Hepatocyte (in vitro differentiated cells): ENCODE data around the gene SLC20A1. TPM values are rescaled to one million over a fixed set of nuclear protein-coding genes. Genes with fewer than 3 reads are reported as not detected.

Experiments used
- DNase-seq: peaks from one replicate; pipeline ENCODE4 v3.0.0-alpha.2; 2016; ENCODE audit warnings: low spot score
- H2AFZ ChIP-seq: fragments of 200-600 bp; sonication (generic); 2 replicates; pipeline ENCODE4 v1.6.0; 2016; ENCODE audit warnings: antibody characterized with exemption, mild to moderate bottlenecking
- H3K27ac ChIP-seq: fragments of 200-600 bp; sonication (generic); 2 replicates; pipeline ENCODE4 v1.5.1; 2016; ENCODE audit warnings: mild to moderate bottlenecking
- H3K27me3 ChIP-seq: fragments of 200-600 bp; sonication (generic); 2 replicates; pipeline ENCODE4 v1.6.1; 2016
- H3K36me3 ChIP-seq: fragments of 200-600 bp; sonication (generic); replicated peaks from 2 replicates; pipeline ENCODE4 v1.5.1; 2016; ENCODE audit warnings: low read depth; ENCODE audit not compliant: insufficient read depth
- H3K4me1 ChIP-seq: fragments of 200-600 bp; sonication (generic); 2 replicates; pipeline ENCODE4 v1.5.1; 2016; ENCODE audit warnings: mild to moderate bottlenecking, moderate library complexity; ENCODE audit not compliant: insufficient read depth
- H3K4me2 ChIP-seq: fragments of 200-600 bp; sonication (generic); 2 replicates; pipeline ENCODE4 v1.6.0; 2016
- H3K4me3 ChIP-seq: fragments of 200-600 bp; sonication (generic); 2 replicates; pipeline ENCODE4 v1.5.1; 2016; ENCODE audit warnings: mild to moderate bottlenecking
- H3K79me2 ChIP-seq: fragments of 200-600 bp; sonication (generic); 2 replicates; pipeline ENCODE4 v1.6.0; 2017; ENCODE audit warnings: mild to moderate bottlenecking
- H3K9me2 ChIP-seq: fragments of 200-600 bp; sonication (generic); replicated peaks from 2 replicates; pipeline ENCODE4 v1.6.0; 2017; ENCODE audit warnings: mild to moderate bottlenecking; ENCODE audit not compliant: insufficient read depth
- H3K9me3 ChIP-seq: fragments of 200-600 bp; sonication (generic); 2 replicates; pipeline ENCODE4 v1.5.1; 2016; ENCODE audit warnings: low read depth, mild to moderate bottlenecking
- H4K20me1 ChIP-seq: fragments of 200-600 bp; sonication (generic); 2 replicates; pipeline ENCODE4 v1.6.0; 2016; ENCODE audit warnings: mild to moderate bottlenecking; ENCODE audit not compliant: insufficient read depth, poor library complexity, severe bottlenecking
- EZH2 ChIP-seq: fragments of 200-600 bp; sonication (generic); IDR thresholded peaks from 2 replicates; pipeline ENCODE4 v1.6.1; 2016; ENCODE audit warnings: antibody characterized with exemption, mild to moderate bottlenecking, borderline replicate concordance
- EZH2phosphoT487 ChIP-seq: fragments of 200-600 bp; sonication (generic); IDR thresholded peaks from one replicate; pipeline ENCODE4 v1.6.1; 2018; ENCODE audit warnings: antibody characterized with exemption, mild to moderate bottlenecking, low read depth, moderate library complexity; ENCODE audit not compliant: unreplicated experiment, severe bottlenecking
- WGBS: methylation state at CpG from one replicate; pipeline ENCODE4 v1.1.6; 2016; ENCODE audit warnings: low lambda C conversion rate; ENCODE audit errors: missing lambda C conversion rate; 5-methylcytosine and 5-hydroxymethylcytosine counted together
- polyA plus RNA-seq: library from polyadenylated mRNA; unstranded; fragments of >200 nt; fragmentation: Nextera tagmentation; extraction: Ambion mirVana; gene quantifications from 2 replicates; pipeline ENCODE4 v1.2.1, GENCODE V29; 2016
- total RNA-seq: library from RNA; depleted of rRNA; stranded (reverse); fragments of >200 nt; gene quantifications from 2 replicates; pipeline ENCODE4 v1.2.3, GENCODE V29; 2014
- TF ChIP-seq, protein P1 (sequence below): fragments of 200-600 bp; sonication (generic); IDR thresholded peaks from 2 replicates; pipeline ENCODE4 v1.5.1; 2016; ENCODE audit warnings: antibody characterized with exemption, mild to moderate bottlenecking; ENCODE audit not compliant: poor library complexity

The SLC20A1 gene
- total and polyA plus RNA-seq, 2 experiments from 2014 or later: 63.6 to 135 TPM

DNA sequence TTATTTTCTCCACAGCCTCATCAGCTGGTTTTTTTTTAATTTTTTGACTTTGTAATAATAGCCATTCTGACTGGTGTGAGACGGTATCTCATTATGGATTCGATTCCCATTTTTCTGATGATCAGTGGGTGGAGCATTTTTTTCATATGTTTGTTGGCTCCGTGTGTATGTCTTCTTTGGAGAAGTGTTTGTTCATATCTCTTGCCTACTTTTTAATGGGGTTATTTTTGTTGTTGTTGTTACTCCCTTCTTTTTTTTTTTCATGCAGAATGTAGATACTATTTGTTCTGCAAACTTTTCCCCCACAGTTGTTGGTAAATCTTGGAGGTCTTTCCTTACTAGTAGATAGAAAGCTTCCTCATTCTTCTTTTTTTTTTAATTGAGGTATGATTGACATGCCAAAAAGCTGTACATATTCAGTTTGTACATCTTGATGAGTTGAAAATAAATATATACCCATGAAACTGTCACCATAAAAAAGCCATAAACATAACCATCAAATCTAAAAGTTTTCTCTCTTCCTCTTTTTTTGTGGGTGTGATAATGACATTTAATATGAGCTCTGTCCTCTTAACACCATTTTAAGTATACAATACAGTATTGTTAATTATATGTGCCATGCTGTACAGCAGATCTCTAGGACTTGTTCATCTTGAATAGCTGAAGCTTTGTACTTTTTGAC lies 53.2 kb downstream of the SLC20A1 start:
- Histone ChIP-seq H3K36me3 (no peaks in the 10 kb centered on the region), H3K4me3 (no peak overlapping the region), H3K27ac (no peak overlapping the region), H3K4me1 (no peaks in the 10 kb centered on the region), H3K4me2 (no peak overlapping the region), H3K9me3 (no peaks in the 10 kb centered on the region), H3K27me3 (no peaks in the 10 kb centered on the region), H2AFZ (no peak overlapping the region), H3K9me2 (no peaks in the 10 kb centered on the region), H4K20me1 (no peaks in the 10 kb centered on the region), H3K79me2 (no peaks in the 10 kb centered on the region)
- TF ChIP-seq EZH2phosphoT487 (no peak), EZH2 (no peak)
- TF ChIP-seq, protein P1, sequence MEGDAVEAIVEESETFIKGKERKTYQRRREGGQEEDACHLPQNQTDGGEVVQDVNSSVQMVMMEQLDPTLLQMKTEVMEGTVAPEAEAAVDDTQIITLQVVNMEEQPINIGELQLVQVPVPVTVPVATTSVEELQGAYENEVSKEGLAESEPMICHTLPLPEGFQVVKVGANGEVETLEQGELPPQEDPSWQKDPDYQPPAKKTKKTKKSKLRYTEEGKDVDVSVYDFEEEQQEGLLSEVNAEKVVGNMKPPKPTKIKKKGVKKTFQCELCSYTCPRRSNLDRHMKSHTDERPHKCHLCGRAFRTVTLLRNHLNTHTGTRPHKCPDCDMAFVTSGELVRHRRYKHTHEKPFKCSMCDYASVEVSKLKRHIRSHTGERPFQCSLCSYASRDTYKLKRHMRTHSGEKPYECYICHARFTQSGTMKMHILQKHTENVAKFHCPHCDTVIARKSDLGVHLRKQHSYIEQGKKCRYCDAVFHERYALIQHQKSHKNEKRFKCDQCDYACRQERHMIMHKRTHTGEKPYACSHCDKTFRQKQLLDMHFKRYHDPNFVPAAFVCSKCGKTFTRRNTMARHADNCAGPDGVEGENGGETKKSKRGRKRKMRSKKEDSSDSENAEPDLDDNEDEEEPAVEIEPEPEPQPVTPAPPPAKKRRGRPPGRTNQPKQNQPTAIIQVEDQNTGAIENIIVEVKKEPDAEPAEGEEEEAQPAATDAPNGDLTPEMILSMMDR: no peak
- 95% methylated on average over 3 of the region's 3 CpGs for WGBS
- DNase-seq: no peak

DNA sequence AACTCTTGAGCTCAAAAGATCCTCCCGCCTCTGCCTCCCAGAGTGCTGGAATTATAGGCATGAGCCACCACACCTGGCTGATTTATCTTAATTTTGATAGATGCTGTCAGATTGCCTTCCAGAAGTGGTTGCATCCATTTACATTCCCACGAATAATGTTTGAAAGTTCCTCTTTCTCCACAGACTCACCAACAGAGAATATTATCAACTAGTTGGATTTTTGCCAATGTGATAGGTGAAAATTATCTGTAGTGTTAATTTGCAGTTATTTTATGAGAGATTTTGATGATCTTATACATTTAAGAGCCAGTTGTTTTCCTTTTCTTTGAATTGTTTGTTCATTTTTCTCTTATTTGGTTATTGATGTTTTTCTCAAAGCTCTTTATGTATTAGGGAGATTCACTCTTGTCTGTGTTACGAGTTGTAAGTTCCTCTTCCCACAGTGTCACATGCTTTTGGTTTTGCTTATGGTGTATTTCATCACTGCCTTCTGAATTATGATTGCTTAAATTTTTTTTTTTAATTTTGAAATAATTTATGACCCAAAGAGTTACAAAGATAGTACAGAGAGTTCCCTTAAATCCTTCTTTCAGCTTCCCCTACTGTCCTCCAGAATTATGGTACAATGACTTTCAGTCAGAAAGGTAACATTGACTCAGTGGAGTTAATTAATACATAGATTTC lies 54.4 kb downstream of the SLC20A1 start:
- H2AFZ ChIP-seq: no peak overlapping the region
- no peak overlapping the region for H3K4me2 ChIP-seq
- no peaks in the 10 kb centered on the region for H3K9me3 ChIP-seq
- H3K27ac ChIP-seq: no peak overlapping the region
- H3K79me2 ChIP-seq: no peaks in the 10 kb centered on the region
- no peaks in the 10 kb centered on the region for H4K20me1 ChIP-seq
- 73% methylated on average over 3 of the region's 3 CpGs for WGBS
- H3K4me3 ChIP-seq: no peak overlapping the region
- no peaks in the 10 kb centered on the region for H3K27me3 ChIP-seq
- H3K9me2 ChIP-seq: no peaks in the 10 kb centered on the region
- no peak for TF ChIP-seq EZH2
- no peak for TF ChIP-seq EZH2phosphoT487
- TF ChIP-seq, protein P1: no peak
- DNase-seq: no peak
- H3K36me3 ChIP-seq: no peaks in the 10 kb centered on the region
- no peaks in the 10 kb centered on the region for H3K4me1 ChIP-seq

DNA sequence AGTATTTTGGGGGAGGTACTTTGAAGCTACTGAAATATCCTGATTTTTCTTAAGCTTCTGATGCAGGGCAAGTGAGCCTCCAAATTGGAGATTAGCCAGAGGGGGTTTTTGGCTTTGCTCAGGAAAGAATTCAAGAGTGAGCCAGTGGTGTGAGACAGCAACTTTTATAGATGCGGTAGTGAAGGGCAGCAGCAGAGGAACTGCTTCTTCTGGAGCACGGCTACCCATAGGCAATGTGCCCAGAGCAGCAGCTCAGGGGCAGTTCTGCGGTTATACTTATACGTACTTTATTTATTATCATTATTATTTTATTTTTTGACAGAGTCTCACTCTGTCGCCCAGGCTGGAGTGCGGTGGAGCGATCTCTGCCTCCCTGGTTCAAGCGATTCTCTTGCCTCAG lies 55.3 kb downstream of the SLC20A1 start:
- Histone ChIP-seq H3K27ac (no peak overlapping the region), H3K36me3 (no peaks in the 10 kb centered on the region), H3K9me2 (no peaks in the 10 kb centered on the region), H3K79me2 (no peaks in the 10 kb centered on the region), H3K9me3 (no peaks in the 10 kb centered on the region), H3K4me3 (no peak overlapping the region), H3K27me3 (no peaks in the 10 kb centered on the region), H4K20me1 (no peaks in the 10 kb centered on the region), H2AFZ (no peak overlapping the region), H3K4me1 (no peaks in the 10 kb centered on the region), H3K4me2 (no peak overlapping the region)
- no peak for DNase-seq
- WGBS: 90% methylated on average over 8 of the region's 8 CpGs
- TF ChIP-seq EZH2phosphoT487 (no peak), EZH2 (no peak)
- TF ChIP-seq, protein P1: no peak
